ENCODE results near the gene MRPS12. TPM values are rescaled to one million over a fixed set of nuclear protein-coding genes. Genes with fewer than 3 reads are reported as not detected.

MRPS12 gene
- total RNA-seq, 1 donor = 25.7 TPM

GRCh38 chr19:38980583-38981374 lies 50.0 kb downstream of the MRPS12 start:
- no peak overlapping the region for H3K27ac ChIP-seq (ENCODE audit: low read depth, low read length)
- peaks cover 12% of the 10 kb centered on the region for H3K4me1 ChIP-seq (ENCODE audit: insufficient read depth, low read length)
- H3K9me3 ChIP-seq (ENCODE audit: low read depth, low read length) = no peaks in the 10 kb centered on the region
- DNase-seq (ENCODE audit: insufficient read length, low spot score, missing footprints) = no peak
- no peak overlapping the region for H3K4me3 ChIP-seq (ENCODE audit: insufficient read depth, low read length)
- no peaks in the 10 kb centered on the region for H3K79me2 ChIP-seq (ENCODE audit: insufficient read depth, low read length)
- no peaks in the 10 kb centered on the region for H3K27me3 ChIP-seq (ENCODE audit: insufficient read depth, low read length)
- H2AFZ ChIP-seq (ENCODE audit: low read length) = no peak overlapping the region
- no peaks in the 10 kb centered on the region for H4K20me1 ChIP-seq (ENCODE audit: insufficient read depth, low read length)
- TF ChIP-seq, protein P1, sequence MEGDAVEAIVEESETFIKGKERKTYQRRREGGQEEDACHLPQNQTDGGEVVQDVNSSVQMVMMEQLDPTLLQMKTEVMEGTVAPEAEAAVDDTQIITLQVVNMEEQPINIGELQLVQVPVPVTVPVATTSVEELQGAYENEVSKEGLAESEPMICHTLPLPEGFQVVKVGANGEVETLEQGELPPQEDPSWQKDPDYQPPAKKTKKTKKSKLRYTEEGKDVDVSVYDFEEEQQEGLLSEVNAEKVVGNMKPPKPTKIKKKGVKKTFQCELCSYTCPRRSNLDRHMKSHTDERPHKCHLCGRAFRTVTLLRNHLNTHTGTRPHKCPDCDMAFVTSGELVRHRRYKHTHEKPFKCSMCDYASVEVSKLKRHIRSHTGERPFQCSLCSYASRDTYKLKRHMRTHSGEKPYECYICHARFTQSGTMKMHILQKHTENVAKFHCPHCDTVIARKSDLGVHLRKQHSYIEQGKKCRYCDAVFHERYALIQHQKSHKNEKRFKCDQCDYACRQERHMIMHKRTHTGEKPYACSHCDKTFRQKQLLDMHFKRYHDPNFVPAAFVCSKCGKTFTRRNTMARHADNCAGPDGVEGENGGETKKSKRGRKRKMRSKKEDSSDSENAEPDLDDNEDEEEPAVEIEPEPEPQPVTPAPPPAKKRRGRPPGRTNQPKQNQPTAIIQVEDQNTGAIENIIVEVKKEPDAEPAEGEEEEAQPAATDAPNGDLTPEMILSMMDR (IDR thresholded peaks at IDR 0.05; ENCODE audit: extremely low read depth, low read depth, low read length) = no peak
- H3K36me3 ChIP-seq (ENCODE audit: insufficient read depth, low read length) = no peaks in the 10 kb centered on the region
- H3K4me2 ChIP-seq (ENCODE audit: insufficient read depth, low read length) = no peak overlapping the region

Other genes starting within 250 kb of the MRPS12 start
- gene CAPN12, start 186.5 kb upstream of the MRPS12 start, total RNA-seq = not detected in 2 replicates
- not detected in 2 replicates for gene LGALS7, start 157.4 kb upstream of the MRPS12 start, total RNA-seq
- not detected in 2 replicates for gene LGALS7B, start 141.7 kb upstream of the MRPS12 start, total RNA-seq
- not detected in 2 replicates for gene LGALS4, start 118.0 kb upstream of the MRPS12 start, total RNA-seq
- gene ECH1, start 99.2 kb upstream of the MRPS12 start, total RNA-seq = 35.1 and 36.9 TPM in 2 replicates
- gene HNRNPL, start 81.0 kb upstream of the MRPS12 start, total RNA-seq = 188 and 201 TPM in 2 replicates
- 2.5 and 3.2 TPM in 2 replicates for gene RINL, start 52.7 kb upstream of the MRPS12 start, total RNA-seq
- 76.9 and 77.4 TPM in 2 replicates for gene SIRT2, start 31.3 kb upstream of the MRPS12 start, total RNA-seq
- gene NFKBIB, start 31.0 kb upstream of the MRPS12 start, total RNA-seq = 9.1 and 12.7 TPM in 2 replicates
- gene CCER2, start 18.8 kb upstream of the MRPS12 start, total RNA-seq = not detected in 2 replicates
- 20.3 and 21.7 TPM in 2 replicates for gene SARS2, start 181 bp upstream of the MRPS12 start, total RNA-seq
- 40.9 and 42.7 TPM in 2 replicates for gene FBXO17, start 44.8 kb downstream of the MRPS12 start, total RNA-seq
- 4.7 and 5.0 TPM in 2 replicates for gene FBXO27, start 101.6 kb downstream of the MRPS12 start, total RNA-seq
- gene ACP7, start 153.4 kb downstream of the MRPS12 start, total RNA-seq = 0.29 TPM in 1 of 2 replicates, not detected in the other
- 6.8 and 9.4 TPM in 2 replicates for gene PAK4, start 194.8 kb downstream of the MRPS12 start, total RNA-seq

Data from osteoblast (primary cell).